A673 (cell line): Measurements from ENCODE around the gene LEPROT.

Experiments
- EZH2 ChIP-seq: fragments of 200-600 bp; sonication (generic); IDR thresholded peaks from 2 replicates; pipeline ENCODE4 v1.6.1; 2017; ENCODE audit warnings: borderline replicate concordance, low read depth, mild to moderate bottlenecking, mixed read lengths, antibody characterized with exemption, low read length; ENCODE audit not compliant: poor library complexity, severe bottlenecking
- TF ChIP-seq, protein P1 (sequence below): fragments of 300-800, 200-600 bp; sonication (generic); conservative IDR thresholded peaks from 2 replicates; pipeline ENCODE4 v1.5.1; 2017; ENCODE audit warnings: low read depth, mild to moderate bottlenecking, antibody characterized with exemption, low read length, moderate library complexity, mixed read lengths

- TF ChIP-seq, protein P1, sequence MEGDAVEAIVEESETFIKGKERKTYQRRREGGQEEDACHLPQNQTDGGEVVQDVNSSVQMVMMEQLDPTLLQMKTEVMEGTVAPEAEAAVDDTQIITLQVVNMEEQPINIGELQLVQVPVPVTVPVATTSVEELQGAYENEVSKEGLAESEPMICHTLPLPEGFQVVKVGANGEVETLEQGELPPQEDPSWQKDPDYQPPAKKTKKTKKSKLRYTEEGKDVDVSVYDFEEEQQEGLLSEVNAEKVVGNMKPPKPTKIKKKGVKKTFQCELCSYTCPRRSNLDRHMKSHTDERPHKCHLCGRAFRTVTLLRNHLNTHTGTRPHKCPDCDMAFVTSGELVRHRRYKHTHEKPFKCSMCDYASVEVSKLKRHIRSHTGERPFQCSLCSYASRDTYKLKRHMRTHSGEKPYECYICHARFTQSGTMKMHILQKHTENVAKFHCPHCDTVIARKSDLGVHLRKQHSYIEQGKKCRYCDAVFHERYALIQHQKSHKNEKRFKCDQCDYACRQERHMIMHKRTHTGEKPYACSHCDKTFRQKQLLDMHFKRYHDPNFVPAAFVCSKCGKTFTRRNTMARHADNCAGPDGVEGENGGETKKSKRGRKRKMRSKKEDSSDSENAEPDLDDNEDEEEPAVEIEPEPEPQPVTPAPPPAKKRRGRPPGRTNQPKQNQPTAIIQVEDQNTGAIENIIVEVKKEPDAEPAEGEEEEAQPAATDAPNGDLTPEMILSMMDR = no peak
- no peak for TF ChIP-seq EZH2
Measured at GRCh38 chr1:65457868-65458267, 37.4 kb downstream of the LEPROT start.
